ENCODE results near the gene ZC3H18.

The ZC3H18 gene

GRCh38 chr16:88628512-88628974 lies 58.3 kb downstream of the ZC3H18 start:
- no peak for DNase-seq

GRCh38 chr16:88629835-88630234 lies 59.6 kb downstream of the ZC3H18 start:
- DNase-seq, result no peak

GRCh38 chr16:88630433-88630832 lies 60.2 kb downstream of the ZC3H18 start:
- no peak for DNase-seq

- DNase-seq, result no peak
These were observed 60.7 kb downstream of the ZC3H18 start for GRCh38 chr16:88630941-88631340.

GRCh38 chr16:88631384-88631783 lies 61.2 kb downstream of the ZC3H18 start:
- no peak for DNase-seq

GRCh38 chr16:88631920-88632586 lies 61.9 kb downstream of the ZC3H18 start:
- no peak for DNase-seq

- no peak for DNase-seq
These were observed 62.4 kb downstream of the ZC3H18 start for GRCh38 chr16:88632587-88632930.

- peak; percentile 43 for DNase-seq
These were observed 63.5 kb downstream of the ZC3H18 start for GRCh38 chr16:88633684-88634140.

GRCh38 chr16:88634141-88634993 lies 64.2 kb downstream of the ZC3H18 start:
- peak; percentile 45 for DNase-seq

GRCh38 chr16:88634994-88635670 lies 64.9 kb downstream of the ZC3H18 start:
- no peak for DNase-seq

- no peak for DNase-seq
These were observed 65.6 kb downstream of the ZC3H18 start for GRCh38 chr16:88635671-88636319.

- DNase-seq, result no peak
These were observed 66.5 kb downstream of the ZC3H18 start for GRCh38 chr16:88636488-88637265.

GRCh38 chr16:88638323-88639230 lies 68.4 kb downstream of the ZC3H18 start, which contains the start of gene IL17C:
IL17C (plus strand) TSS chr16:88638572; CDS start chr16:88638642, 70 bp downstream.
- no peak for DNase-seq

GRCh38 chr16:88639231-88640038 lies 69.2 kb downstream of the ZC3H18 start:
- no peak for DNase-seq

- no peak for DNase-seq
These were observed 69.9 kb downstream of the ZC3H18 start for GRCh38 chr16:88640039-88640495.

- no peak for DNase-seq
These were observed 70.5 kb downstream of the ZC3H18 start for GRCh38 chr16:88640498-88641247.

- DNase-seq, result no peak
These were observed 72.9 kb downstream of the ZC3H18 start for GRCh38 chr16:88642881-88643643.

GRCh38 chr16:88643644-88643932 lies 73.4 kb downstream of the ZC3H18 start:
- DNase-seq, result no peak

GRCh38 chr16:88645455-88645854 lies 75.3 kb downstream of the ZC3H18 start:
- DNase-seq, result no peak
